Peyer's patch (tissue), 4 donors: ENCODE results near the gene PLPP4. TPM values are rescaled to one million over a fixed set of nuclear protein-coding genes. Genes with fewer than 3 reads are reported as not detected.

Source experiments
- DNase-seq, 3 donors: peaks; one replicate each; pipeline ENCODE4 v3.0.0-alpha.2; 2017 to 2019
- H3K27ac ChIP-seq, 4 donors: fragments of 200-600 bp; sonication (generic); one replicate each; pipeline ENCODE4 v1.5.1; 2016 to 2019
- H3K27me3 ChIP-seq, 2 donors: fragments of 200-600 bp; sonication (generic); one replicate each; pipeline ENCODE4 v1.5.1; 2019
- H3K36me3 ChIP-seq, 3 donors: fragments of 200-600 bp; sonication (generic); one replicate each; pipeline ENCODE4 v1.5.1; 2016 to 2019
- H3K4me1 ChIP-seq, 4 donors: fragments of 200-600 bp; sonication (generic); one replicate each; pipeline ENCODE4 v1.5.1; 2016 to 2019
- H3K4me3 ChIP-seq, 4 donors: fragments of 200-600 bp; sonication (generic); 1 replicate in 3 of 4; 2 replicates in 1 of 4; pipeline ENCODE4 v1.5.1; 2016 to 2019; ENCODE audit warnings: mild to moderate bottlenecking in 1 of 4
- H3K9me3 ChIP-seq, 4 donors: fragments of 200-600 bp; sonication (generic); one replicate each; pipeline ENCODE4 v1.5.1; 2016 to 2019; ENCODE audit warnings: mild to moderate bottlenecking in 1 of 4
- POLR2A ChIP-seq, 2 donors: fragments of 450-650 bp; IDR thresholded peaks; one replicate each; pipeline ENCODE4 v1.5.1; 2017; ENCODE audit warnings: antibody characterized with exemption in 2 of 2, mild to moderate bottlenecking in 2 of 2, moderate library complexity in 2 of 2
- total RNA-seq, 4 donors: library from RNA; depleted of rRNA; stranded (reverse); fragments of >200 nt; gene quantifications; one replicate each; pipeline ENCODE4 v1.1.0, GENCODE V29; 2016
- TF ChIP-seq, protein P1 (sequence below), 6 experiments: fragments of 450-650 bp in 4 of 6; fragments of 200-600 bp in 2 of 6; sonication (generic) in 1 of 6; IDR thresholded peaks; one replicate each; pipeline ENCODE4 v1.5.1; 2017 to 2019; ENCODE audit warnings: antibody characterized with exemption in 6 of 6, mild to moderate bottlenecking in 3 of 6, moderate library complexity in 1 of 6

The PLPP4 gene
- total RNA-seq, 4 donors from 2014 or later: 1.3 TPM; not detected in 3

DNA sequence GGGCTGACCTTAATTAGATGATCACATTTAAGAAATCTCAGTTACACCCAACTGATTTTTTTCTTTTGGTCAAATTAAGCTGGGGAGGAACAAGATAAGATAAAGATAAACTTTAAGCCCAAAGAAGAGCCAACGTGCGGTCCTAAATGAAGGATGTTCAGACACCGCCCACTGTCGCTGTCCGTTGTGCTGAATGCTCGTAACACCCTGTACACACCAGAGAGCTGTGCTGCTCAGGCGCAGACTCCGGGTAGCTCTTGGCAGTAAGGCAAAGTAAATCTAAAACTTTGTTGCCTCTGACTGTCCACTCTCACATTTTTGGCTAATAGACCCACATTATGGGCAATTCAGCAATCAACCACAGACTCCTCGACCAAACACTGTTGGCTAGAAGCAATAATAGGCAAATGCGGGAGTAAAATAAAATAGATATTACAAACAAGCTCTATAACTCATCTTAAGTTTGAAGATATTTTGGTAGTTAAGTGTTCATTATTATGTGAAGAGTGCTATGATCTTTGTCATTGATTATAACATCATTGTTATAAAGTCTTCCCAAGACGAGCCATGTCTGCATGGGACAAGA is 57.1 kb downstream of the PLPP4 start:
- TF ChIP-seq, protein P1, sequence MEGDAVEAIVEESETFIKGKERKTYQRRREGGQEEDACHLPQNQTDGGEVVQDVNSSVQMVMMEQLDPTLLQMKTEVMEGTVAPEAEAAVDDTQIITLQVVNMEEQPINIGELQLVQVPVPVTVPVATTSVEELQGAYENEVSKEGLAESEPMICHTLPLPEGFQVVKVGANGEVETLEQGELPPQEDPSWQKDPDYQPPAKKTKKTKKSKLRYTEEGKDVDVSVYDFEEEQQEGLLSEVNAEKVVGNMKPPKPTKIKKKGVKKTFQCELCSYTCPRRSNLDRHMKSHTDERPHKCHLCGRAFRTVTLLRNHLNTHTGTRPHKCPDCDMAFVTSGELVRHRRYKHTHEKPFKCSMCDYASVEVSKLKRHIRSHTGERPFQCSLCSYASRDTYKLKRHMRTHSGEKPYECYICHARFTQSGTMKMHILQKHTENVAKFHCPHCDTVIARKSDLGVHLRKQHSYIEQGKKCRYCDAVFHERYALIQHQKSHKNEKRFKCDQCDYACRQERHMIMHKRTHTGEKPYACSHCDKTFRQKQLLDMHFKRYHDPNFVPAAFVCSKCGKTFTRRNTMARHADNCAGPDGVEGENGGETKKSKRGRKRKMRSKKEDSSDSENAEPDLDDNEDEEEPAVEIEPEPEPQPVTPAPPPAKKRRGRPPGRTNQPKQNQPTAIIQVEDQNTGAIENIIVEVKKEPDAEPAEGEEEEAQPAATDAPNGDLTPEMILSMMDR (IDR thresholded peaks at IDR 0.05): no peak
- no peak for TF ChIP-seq POLR2A (IDR thresholded peaks at IDR 0.05)
- Histone ChIP-seq H3K4me1 (no peaks in the 10 kb centered on the region), H3K4me3 (no peak overlapping the region), H3K36me3 (no peaks in the 10 kb centered on the region), H3K27ac (no peak overlapping the region), H3K27me3 (no peaks in the 10 kb centered on the region), H3K9me3 (no peaks in the 10 kb centered on the region)
- DNase-seq: no peak

DNA sequence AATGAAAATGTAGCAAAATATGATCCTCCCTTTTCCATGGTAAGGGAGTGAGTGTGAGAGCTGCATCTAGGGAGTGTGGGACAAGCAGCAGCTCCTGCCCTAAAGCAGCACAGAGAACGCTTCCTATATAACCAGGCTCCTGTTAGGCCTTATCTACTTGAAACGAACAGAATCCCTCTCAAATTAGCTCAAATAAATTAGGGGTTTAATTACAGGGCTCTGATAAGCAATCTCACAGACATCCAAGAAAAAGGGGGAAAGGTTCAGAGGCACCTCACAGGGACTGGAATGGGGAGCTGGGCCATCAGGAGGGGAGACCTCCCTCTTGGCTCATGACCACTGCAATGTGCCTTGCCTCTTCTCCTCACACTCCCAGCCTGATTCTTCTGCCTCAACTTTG is 57.9 kb downstream of the PLPP4 start:
- Histone ChIP-seq H3K27me3 (no peaks in the 10 kb centered on the region), H3K36me3 (no peaks in the 10 kb centered on the region), H3K27ac (no peak overlapping the region), H3K4me3 (no peak overlapping the region), H3K9me3 (no peaks in the 10 kb centered on the region), H3K4me1 (no peaks in the 10 kb centered on the region)
- TF ChIP-seq, protein P1 (IDR thresholded peaks at IDR 0.05): no peak
- TF ChIP-seq POLR2A (IDR thresholded peaks at IDR 0.05): no peak
- DNase-seq: no peak

DNA sequence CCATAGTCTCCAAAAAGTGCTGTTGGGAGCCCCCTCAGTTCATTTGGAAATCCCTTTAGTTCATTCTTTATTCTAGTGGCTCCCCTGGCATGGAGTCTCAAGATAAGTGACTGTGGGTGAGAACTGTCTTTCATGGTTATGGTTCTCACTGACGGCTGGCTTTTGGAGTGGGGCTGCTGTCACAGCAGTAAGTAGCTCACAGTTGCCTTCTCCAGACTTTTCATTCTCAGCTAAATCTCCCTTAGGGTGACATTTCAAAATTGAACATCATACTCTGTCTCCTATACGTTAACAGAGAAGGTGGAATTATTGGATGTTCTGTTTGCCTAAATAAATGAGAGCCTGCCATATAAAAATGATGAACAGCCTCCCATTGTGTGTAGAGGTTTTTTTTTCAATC is 58.7 kb downstream of the PLPP4 start:
- no peak for DNase-seq
- H3K27me3 ChIP-seq: no peaks in the 10 kb centered on the region
- no peak overlapping the region for H3K4me3 ChIP-seq
- no peak for TF ChIP-seq POLR2A (IDR thresholded peaks at IDR 0.05)
- TF ChIP-seq, protein P1 (IDR thresholded peaks at IDR 0.05): no peak
- no peak overlapping the region for H3K27ac ChIP-seq
- no peaks in the 10 kb centered on the region for H3K36me3 ChIP-seq
- H3K4me1 ChIP-seq: no peaks in the 10 kb centered on the region
- H3K9me3 ChIP-seq: no peaks in the 10 kb centered on the region

DNA sequence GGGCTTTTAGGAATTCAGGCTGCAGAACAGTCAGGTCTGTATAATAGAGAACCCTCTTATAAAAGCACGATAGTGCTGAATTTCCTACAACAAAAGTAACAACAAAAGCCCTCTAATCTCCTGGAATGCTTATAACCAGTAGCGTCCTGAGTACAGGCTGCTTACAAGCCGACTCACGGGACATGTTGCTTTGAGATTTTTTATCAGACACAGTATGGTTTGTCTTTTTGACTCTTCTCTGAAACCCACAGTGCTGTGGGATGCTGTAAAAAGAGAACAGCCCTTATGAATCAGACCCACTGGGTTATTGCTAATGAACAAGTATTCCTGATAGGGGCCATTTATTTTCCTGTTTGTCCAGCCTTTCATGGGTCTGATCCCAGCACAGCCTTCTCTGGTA is 59.4 kb downstream of the PLPP4 start:
- Histone ChIP-seq H3K4me3 (no peak overlapping the region), H3K9me3 (no peaks in the 10 kb centered on the region), H3K36me3 (no peaks in the 10 kb centered on the region), H3K27me3 (no peaks in the 10 kb centered on the region), H3K4me1 (no peaks in the 10 kb centered on the region), H3K27ac (no peak overlapping the region)
- no peak for DNase-seq
- TF ChIP-seq, protein P1 (IDR thresholded peaks at IDR 0.05): no peak
- no peak for TF ChIP-seq POLR2A (IDR thresholded peaks at IDR 0.05)

DNA sequence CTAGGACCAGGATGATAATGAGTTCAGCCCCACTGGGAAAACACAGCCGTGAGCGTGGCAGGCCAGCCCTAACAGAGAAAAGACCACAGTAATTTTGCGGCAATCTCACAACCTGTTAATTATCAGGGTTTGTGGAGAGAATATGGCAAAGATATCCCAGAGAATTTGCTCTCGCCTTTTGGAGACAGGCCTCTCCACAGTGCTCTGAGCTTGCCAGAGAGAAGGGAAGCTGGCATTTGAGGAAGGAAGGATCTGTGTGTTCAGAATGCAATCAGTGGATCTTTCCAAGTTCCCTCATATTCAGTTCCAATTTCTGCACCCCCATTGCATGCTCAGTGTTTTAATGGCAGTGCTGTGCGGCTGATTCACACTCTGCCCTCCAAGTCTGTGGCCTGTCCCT is 60.2 kb downstream of the PLPP4 start:
- H3K4me3 ChIP-seq: no peak overlapping the region
- no peaks in the 10 kb centered on the region for H3K4me1 ChIP-seq
- H3K27me3 ChIP-seq: no peaks in the 10 kb centered on the region
- H3K36me3 ChIP-seq: no peaks in the 10 kb centered on the region
- DNase-seq: no peak
- H3K9me3 ChIP-seq: no peaks in the 10 kb centered on the region
- no peak overlapping the region for H3K27ac ChIP-seq
- TF ChIP-seq, protein P1 (IDR thresholded peaks at IDR 0.05): no peak
- no peak for TF ChIP-seq POLR2A (IDR thresholded peaks at IDR 0.05)
